Gastroesophageal sphincter (tissue), 3 donors: ENCODE data around the gene CFP.

ENCODE experiments used
- EP300 ChIP-seq: sonication (generic); formaldehyde crosslinking; IDR thresholded peaks from one replicate; pipeline ENCODE4 v1.6.1; 2017; ENCODE audit warnings: antibody characterized with exemption, mild to moderate bottlenecking
- POLR2A ChIP-seq, 2 donors: fragments of 450-650 bp; IDR thresholded peaks; one replicate each; pipeline ENCODE4 v1.6.1; 2017; ENCODE audit warnings: antibody characterized with exemption in 2 of 2, mild to moderate bottlenecking in 2 of 2, moderate library complexity in 1 of 2
- POLR2AphosphoS5 ChIP-seq: sonication (generic); formaldehyde crosslinking; IDR thresholded peaks from one replicate; pipeline ENCODE4 v1.6.1; 2017; ENCODE audit warnings: antibody characterized with exemption
- TF ChIP-seq, protein P1 (sequence below), 4 experiments: fragments of 200-600 bp in 2 of 4; fragments of 450-650 bp in 2 of 4; sonication (generic) in 1 of 4; IDR thresholded peaks; one replicate each; pipeline ENCODE4 v1.5.1; 2017 to 2019; ENCODE audit warnings: antibody characterized with exemption in 4 of 4, mild to moderate bottlenecking in 2 of 4, moderate library complexity in 2 of 4

DNA sequence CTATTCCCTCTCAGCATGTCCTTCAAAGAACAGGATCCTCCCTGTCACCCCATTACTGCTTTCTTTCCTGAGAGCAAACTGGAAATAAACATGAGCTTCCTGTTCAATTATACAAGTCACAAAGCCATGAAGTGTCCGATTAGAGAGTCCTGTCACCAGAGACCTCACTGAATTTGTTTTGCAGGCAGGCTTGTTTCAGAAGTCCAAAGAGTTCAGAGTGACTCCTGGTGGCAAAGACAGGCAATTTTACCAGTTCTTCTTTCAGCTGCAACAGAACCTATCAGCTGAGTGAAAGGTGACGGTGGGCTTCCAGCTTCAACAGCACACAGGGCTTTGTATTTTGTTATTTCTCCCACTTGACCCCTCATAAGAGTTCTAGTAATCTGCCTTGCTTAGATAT is 14.2 kb upstream of the CFP start:
- TF ChIP-seq POLR2A (IDR thresholded peaks at IDR 0.05) (no peak), POLR2AphosphoS5 (no peak), EP300 (no peak)
- TF ChIP-seq, protein P1, sequence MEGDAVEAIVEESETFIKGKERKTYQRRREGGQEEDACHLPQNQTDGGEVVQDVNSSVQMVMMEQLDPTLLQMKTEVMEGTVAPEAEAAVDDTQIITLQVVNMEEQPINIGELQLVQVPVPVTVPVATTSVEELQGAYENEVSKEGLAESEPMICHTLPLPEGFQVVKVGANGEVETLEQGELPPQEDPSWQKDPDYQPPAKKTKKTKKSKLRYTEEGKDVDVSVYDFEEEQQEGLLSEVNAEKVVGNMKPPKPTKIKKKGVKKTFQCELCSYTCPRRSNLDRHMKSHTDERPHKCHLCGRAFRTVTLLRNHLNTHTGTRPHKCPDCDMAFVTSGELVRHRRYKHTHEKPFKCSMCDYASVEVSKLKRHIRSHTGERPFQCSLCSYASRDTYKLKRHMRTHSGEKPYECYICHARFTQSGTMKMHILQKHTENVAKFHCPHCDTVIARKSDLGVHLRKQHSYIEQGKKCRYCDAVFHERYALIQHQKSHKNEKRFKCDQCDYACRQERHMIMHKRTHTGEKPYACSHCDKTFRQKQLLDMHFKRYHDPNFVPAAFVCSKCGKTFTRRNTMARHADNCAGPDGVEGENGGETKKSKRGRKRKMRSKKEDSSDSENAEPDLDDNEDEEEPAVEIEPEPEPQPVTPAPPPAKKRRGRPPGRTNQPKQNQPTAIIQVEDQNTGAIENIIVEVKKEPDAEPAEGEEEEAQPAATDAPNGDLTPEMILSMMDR (IDR thresholded peaks at IDR 0.05): peak in 2 of 4 experiments; percentile 22 to 37
